ENCODE results near the gene PIK3IP1. TPM values are rescaled to one million over a fixed set of nuclear protein-coding genes. Genes with fewer than 3 reads are reported as not detected.

The PIK3IP1 gene
- total and polyA plus RNA-seq, 10 of the 15 experiments (the other 5 are each of a cell fraction or from before 2014, with no cell fraction given): 0.77 to 6.5 (median 3.0) TPM

- TF ChIP-seq, protein P1, sequence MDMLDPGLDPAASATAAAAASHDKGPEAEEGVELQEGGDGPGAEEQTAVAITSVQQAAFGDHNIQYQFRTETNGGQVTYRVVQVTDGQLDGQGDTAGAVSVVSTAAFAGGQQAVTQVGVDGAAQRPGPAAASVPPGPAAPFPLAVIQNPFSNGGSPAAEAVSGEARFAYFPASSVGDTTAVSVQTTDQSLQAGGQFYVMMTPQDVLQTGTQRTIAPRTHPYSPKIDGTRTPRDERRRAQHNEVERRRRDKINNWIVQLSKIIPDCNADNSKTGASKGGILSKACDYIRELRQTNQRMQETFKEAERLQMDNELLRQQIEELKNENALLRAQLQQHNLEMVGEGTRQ (IDR thresholded peaks at IDR 0.05; ENCODE audit: borderline replicate concordance, low read depth, low read length): no peak
- TF ChIP-seq E2F4 (IDR thresholded peaks at IDR 0.05; ENCODE audit: low read depth, low read length): no peak
- TF ChIP-seq WRNIP1 (IDR thresholded peaks at IDR 0.05; ENCODE audit: borderline replicate concordance, low read depth, low read length): 0 out of 2 replicates have a peak, but pooled peaks have one; percentile 45
- TF ChIP-seq NFYB (IDR thresholded peaks at IDR 0.05; ENCODE audit: insufficient read depth, low read depth, low read length): no peak
- TF ChIP-seq RAD21 (IDR thresholded peaks at IDR 0.05; ENCODE audit: insufficient read depth, low read depth, low read length): peak; percentile 38
- no peak for TF ChIP-seq SMAD1 (IDR thresholded peaks at IDR 0.05; ENCODE audit: low read depth, partially characterized antibody)
- peak; percentile 61; the same call in 1 of the 2 replicates for TF ChIP-seq NBN (IDR thresholded peaks at IDR 0.05)
- TF ChIP-seq IRF5 (IDR thresholded peaks at IDR 0.05; ENCODE audit: borderline replicate concordance): no peak
- TF ChIP-seq ZBTB4 (CRISPR knock-in tag; IDR thresholded peaks at IDR 0.05): no peak
- no peak for TF ChIP-seq GATAD2B (conservative IDR thresholded peaks at IDR 0.05; ENCODE audit: low read depth)
- TF ChIP-seq ESRRA (IDR thresholded peaks at IDR 0.05; ENCODE audit: low read length): no peak
- TF ChIP-seq CREM (IDR thresholded peaks at IDR 0.05; ENCODE audit: low read depth): peak; percentile 26; the same call in 1 of the 2 replicates
- no peak for TF ChIP-seq ZNF384 (IDR thresholded peaks at IDR 0.05; ENCODE audit: borderline replicate concordance, low read depth, low read length)
- no peak for TF ChIP-seq ZBTB33 (IDR thresholded peaks at IDR 0.05)
- no peak for TF ChIP-seq NR2C1 (IDR thresholded peaks at IDR 0.05)
- TF ChIP-seq RUNX3 (IDR thresholded peaks at IDR 0.05; ENCODE audit: low read length): 0 out of 2 replicates have a peak, but pooled peaks have one; percentile 2
- TF ChIP-seq MAX (IDR thresholded peaks at IDR 0.05; ENCODE audit: low read depth, low read length): peak; percentile 38; the same call in 1 of the 2 replicates
- TF ChIP-seq FOXK2 (IDR thresholded peaks at IDR 0.05): 0 out of 2 replicates have a peak, but pooled peaks have one; percentile 30
- TF ChIP-seq YY1 (IDR thresholded peaks at IDR 0.05; ENCODE audit: low read depth, low read length): no peak
These were observed at the start of gene PIK3IP1 (continued) for GRCh38 chr22:31292236-31292989.

All from GM12878 (cell line).